Measurements from ENCODE around the gene CHST2.

GRCh38 chr3:143099690-143100089 is 19.9 kb upstream of the CHST2 start:
- TF ChIP-seq, protein P1, sequence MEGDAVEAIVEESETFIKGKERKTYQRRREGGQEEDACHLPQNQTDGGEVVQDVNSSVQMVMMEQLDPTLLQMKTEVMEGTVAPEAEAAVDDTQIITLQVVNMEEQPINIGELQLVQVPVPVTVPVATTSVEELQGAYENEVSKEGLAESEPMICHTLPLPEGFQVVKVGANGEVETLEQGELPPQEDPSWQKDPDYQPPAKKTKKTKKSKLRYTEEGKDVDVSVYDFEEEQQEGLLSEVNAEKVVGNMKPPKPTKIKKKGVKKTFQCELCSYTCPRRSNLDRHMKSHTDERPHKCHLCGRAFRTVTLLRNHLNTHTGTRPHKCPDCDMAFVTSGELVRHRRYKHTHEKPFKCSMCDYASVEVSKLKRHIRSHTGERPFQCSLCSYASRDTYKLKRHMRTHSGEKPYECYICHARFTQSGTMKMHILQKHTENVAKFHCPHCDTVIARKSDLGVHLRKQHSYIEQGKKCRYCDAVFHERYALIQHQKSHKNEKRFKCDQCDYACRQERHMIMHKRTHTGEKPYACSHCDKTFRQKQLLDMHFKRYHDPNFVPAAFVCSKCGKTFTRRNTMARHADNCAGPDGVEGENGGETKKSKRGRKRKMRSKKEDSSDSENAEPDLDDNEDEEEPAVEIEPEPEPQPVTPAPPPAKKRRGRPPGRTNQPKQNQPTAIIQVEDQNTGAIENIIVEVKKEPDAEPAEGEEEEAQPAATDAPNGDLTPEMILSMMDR (IDR thresholded peaks at IDR 0.05): no peak
- no peak for TF ChIP-seq POLR2A (IDR thresholded peaks at IDR 0.05)
